ENCODE data around the gene RMDN3.
A peak's percentile ranks its signal among the peaks of the same experiment; 100 is the strongest.

The RMDN3 gene

DNA sequence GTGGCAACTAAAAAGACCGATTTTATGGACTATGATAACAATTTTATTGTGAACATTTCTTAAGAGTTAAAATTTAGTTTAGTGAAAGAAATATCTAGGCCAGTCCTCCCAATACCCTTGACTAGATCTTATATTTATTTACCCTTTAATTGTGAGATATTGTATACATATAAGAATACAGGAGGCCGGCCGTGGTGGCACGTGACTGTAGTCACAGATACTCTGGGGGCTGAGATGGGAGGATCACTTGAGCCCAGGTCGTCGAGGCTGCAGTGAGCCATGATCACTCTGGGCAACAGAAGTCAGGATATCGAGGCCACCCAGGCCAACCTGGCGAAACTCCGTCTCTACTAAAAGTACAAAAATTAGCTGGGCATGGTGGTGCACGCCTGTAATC, 756 bp upstream of the RMDN3 start:
- Histone ChIP-seq H3K36me3 (ENCODE audit: insufficient read depth, low read length) (peaks cover 19% of the 10 kb centered on the region), H3K4me3 (ENCODE audit: low read length) (peak overlapping the region; percentile 89), H3K9me3 (ENCODE audit: low read length) (no peaks in the 10 kb centered on the region), H2AFZ (ENCODE audit: low read depth, low read length) (peak overlapping the region; percentile 95), H3K4me1 (ENCODE audit: insufficient read depth, low read length) (peaks cover 16% of the 10 kb centered on the region), H3K27me3 (ENCODE audit: insufficient read depth, low read length) (no peaks in the 10 kb centered on the region)

GRCh38 chr15:40754574-40754882, 526 bp downstream of the RMDN3 start:
- Histone ChIP-seq H3K4me3 (ENCODE audit: low read length) (peak overlapping the region; percentile 89), H3K27me3 (ENCODE audit: insufficient read depth, low read length) (no peaks in the 10 kb centered on the region), H3K9me3 (ENCODE audit: low read length) (no peaks in the 10 kb centered on the region), H2AFZ (ENCODE audit: low read depth, low read length) (peak overlapping the region; percentile 95), H3K4me1 (ENCODE audit: insufficient read depth, low read length) (peaks cover 16% of the 10 kb centered on the region), H3K36me3 (ENCODE audit: insufficient read depth, low read length) (peaks cover 19% of the 10 kb centered on the region)

GRCh38 chr15:40751745-40752144, 3.3 kb downstream of the RMDN3 start:
- H3K36me3 ChIP-seq (ENCODE audit: insufficient read depth, low read length), result peaks cover 25% of the 10 kb centered on the region
- no peaks in the 10 kb centered on the region for H3K27me3 ChIP-seq (ENCODE audit: insufficient read depth, low read length)
- H3K4me1 ChIP-seq (ENCODE audit: insufficient read depth, low read length), result peaks cover 16% of the 10 kb centered on the region
- no peaks in the 10 kb centered on the region for H3K9me3 ChIP-seq (ENCODE audit: low read length)
- H3K4me3 ChIP-seq (ENCODE audit: low read length), result no peak overlapping the region
- no peak overlapping the region for H2AFZ ChIP-seq (ENCODE audit: low read depth, low read length)

- Histone ChIP-seq H3K27me3 (ENCODE audit: insufficient read depth, low read length) (no peaks in the 10 kb centered on the region), H2AFZ (ENCODE audit: low read depth, low read length) (no peak overlapping the region), H3K9me3 (ENCODE audit: low read length) (no peaks in the 10 kb centered on the region), H3K4me1 (ENCODE audit: insufficient read depth, low read length) (peaks cover 16% of the 10 kb centered on the region), H3K36me3 (ENCODE audit: insufficient read depth, low read length) (peaks cover 25% of the 10 kb centered on the region), H3K4me3 (ENCODE audit: low read length) (no peak overlapping the region)
Measured at GRCh38 chr15:40750885-40751284, 4.2 kb downstream of the RMDN3 start.

DNA sequence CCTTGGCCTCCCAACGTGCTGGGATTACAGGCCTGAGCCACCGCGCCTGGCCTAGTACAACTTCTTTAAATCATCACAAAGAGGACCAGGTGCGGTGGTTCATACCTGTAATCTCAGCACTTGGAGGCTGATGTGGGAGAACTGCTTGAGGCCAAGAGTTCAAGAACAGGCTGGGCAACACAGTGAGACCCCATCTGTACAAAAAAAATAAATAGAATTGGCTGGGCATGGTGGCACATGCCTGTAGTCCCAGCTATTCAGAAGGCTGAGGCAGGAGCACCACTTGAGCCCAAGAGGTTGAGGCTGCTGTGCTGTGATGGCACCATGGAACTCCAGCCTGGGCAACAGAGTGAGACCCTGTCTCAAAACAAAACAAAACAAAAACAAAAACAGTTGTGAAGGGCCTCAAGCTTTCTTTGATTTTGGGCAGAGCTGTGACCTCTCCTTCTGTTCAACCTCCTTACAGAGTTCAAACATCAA, 5.9 kb downstream of the RMDN3 start:
- Histone ChIP-seq H3K4me3 (ENCODE audit: low read length) (no peak overlapping the region), H3K9me3 (ENCODE audit: low read length) (no peaks in the 10 kb centered on the region), H3K36me3 (ENCODE audit: insufficient read depth, low read length) (peaks cover 32% of the 10 kb centered on the region), H3K27me3 (ENCODE audit: insufficient read depth, low read length) (no peaks in the 10 kb centered on the region), H2AFZ (ENCODE audit: low read depth, low read length) (no peak overlapping the region), H3K4me1 (ENCODE audit: insufficient read depth, low read length) (peaks cover 6% of the 10 kb centered on the region)

DNA sequence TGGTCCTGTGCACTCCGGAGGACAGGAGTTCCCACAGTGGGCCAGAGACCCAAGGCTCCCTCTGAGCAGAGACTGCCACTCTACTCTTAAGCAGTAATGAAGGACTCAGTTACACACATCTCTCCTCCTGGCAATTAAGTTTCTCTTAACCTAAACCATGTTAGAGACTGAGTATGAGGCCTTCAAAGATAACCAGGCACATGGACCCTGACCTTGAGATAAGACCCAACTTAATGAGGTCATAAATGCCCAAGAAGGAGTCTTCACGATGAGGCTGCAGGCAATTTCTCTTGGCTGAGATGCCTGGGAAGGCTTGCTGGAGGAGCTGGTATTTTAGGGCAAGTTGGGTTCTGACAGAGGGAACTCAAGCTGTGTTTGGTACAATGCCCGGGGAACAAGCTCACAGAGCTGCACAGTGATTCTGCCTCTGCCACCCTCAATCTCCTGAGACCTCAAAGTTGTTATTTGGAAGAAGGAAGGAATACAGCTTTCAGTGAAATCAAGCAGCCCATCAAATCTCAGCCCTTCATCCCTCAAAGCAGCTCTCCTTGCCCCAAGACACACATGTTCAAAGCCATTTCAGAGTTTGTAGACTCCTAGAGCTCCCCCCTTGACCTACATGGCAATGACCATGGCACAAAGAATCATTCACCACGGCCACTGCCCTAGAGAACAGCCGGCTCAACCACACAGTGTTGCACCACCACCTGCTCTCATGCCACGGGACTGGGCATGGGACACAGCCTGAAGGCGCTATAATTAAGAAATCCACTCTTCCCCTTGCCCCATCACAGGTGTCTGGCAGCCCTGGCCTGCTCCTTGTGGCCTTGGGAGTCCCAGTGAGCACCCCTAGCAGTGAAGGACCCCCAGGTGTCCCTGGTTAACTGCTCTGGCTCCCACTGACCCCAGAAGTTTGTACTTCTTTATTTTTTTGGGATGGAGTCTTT, 7.1 kb downstream of the RMDN3 start:
- Histone ChIP-seq H3K9me3 (ENCODE audit: low read length) (no peaks in the 10 kb centered on the region), H3K36me3 (ENCODE audit: insufficient read depth, low read length) (peaks cover 41% of the 10 kb centered on the region)

GRCh38 chr15:40746916-40747418, 8.1 kb downstream of the RMDN3 start:
- no peaks in the 10 kb centered on the region for H3K4me1 ChIP-seq (ENCODE audit: insufficient read depth, low read length)
- no peak overlapping the region for H3K4me3 ChIP-seq (ENCODE audit: low read length)
- peaks cover 41% of the 10 kb centered on the region for H3K36me3 ChIP-seq (ENCODE audit: insufficient read depth, low read length)
- no peak overlapping the region for H2AFZ ChIP-seq (ENCODE audit: low read depth, low read length)
- no peaks in the 10 kb centered on the region for H3K27me3 ChIP-seq (ENCODE audit: insufficient read depth, low read length)
- H3K9me3 ChIP-seq (ENCODE audit: low read length), result no peaks in the 10 kb centered on the region

More for the DNA sequence above, 7.1 kb downstream of the RMDN3 start:
- H3K27me3 ChIP-seq (ENCODE audit: insufficient read depth, low read length), result no peaks in the 10 kb centered on the region
- no peaks in the 10 kb centered on the region for H3K4me1 ChIP-seq (ENCODE audit: insufficient read depth, low read length)
- H3K4me3 ChIP-seq (ENCODE audit: low read length), result no peak overlapping the region
- H2AFZ ChIP-seq (ENCODE audit: low read depth, low read length), result no peak overlapping the region

GRCh38 chr15:40744815-40745152, 10.3 kb downstream of the RMDN3 start:
- Histone ChIP-seq H3K36me3 (ENCODE audit: insufficient read depth, low read length) (peaks cover 38% of the 10 kb centered on the region), H3K27me3 (ENCODE audit: insufficient read depth, low read length) (no peaks in the 10 kb centered on the region), H3K4me3 (ENCODE audit: low read length) (no peak overlapping the region), H3K4me1 (ENCODE audit: insufficient read depth, low read length) (no peaks in the 10 kb centered on the region), H3K9me3 (ENCODE audit: low read length) (no peaks in the 10 kb centered on the region), H2AFZ (ENCODE audit: low read depth, low read length) (no peak overlapping the region)

GRCh38 chr15:40743921-40744814, 10.9 kb downstream of the RMDN3 start:
- Histone ChIP-seq H3K4me3 (ENCODE audit: low read length) (no peak overlapping the region), H3K9me3 (ENCODE audit: low read length) (no peaks in the 10 kb centered on the region), H3K4me1 (ENCODE audit: insufficient read depth, low read length) (no peaks in the 10 kb centered on the region), H2AFZ (ENCODE audit: low read depth, low read length) (no peak overlapping the region), H3K36me3 (ENCODE audit: insufficient read depth, low read length) (peaks cover 42% of the 10 kb centered on the region), H3K27me3 (ENCODE audit: insufficient read depth, low read length) (no peaks in the 10 kb centered on the region)

GRCh38 chr15:40743485-40743901, 11.6 kb downstream of the RMDN3 start:
- no peak overlapping the region for H3K4me3 ChIP-seq (ENCODE audit: low read length)
- H3K9me3 ChIP-seq (ENCODE audit: low read length), result no peaks in the 10 kb centered on the region
- peaks cover 47% of the 10 kb centered on the region for H3K36me3 ChIP-seq (ENCODE audit: insufficient read depth, low read length)
- H2AFZ ChIP-seq (ENCODE audit: low read depth, low read length), result no peak overlapping the region
- H3K27me3 ChIP-seq (ENCODE audit: insufficient read depth, low read length), result no peaks in the 10 kb centered on the region
- H3K4me1 ChIP-seq (ENCODE audit: insufficient read depth, low read length), result no peaks in the 10 kb centered on the region

DNA sequence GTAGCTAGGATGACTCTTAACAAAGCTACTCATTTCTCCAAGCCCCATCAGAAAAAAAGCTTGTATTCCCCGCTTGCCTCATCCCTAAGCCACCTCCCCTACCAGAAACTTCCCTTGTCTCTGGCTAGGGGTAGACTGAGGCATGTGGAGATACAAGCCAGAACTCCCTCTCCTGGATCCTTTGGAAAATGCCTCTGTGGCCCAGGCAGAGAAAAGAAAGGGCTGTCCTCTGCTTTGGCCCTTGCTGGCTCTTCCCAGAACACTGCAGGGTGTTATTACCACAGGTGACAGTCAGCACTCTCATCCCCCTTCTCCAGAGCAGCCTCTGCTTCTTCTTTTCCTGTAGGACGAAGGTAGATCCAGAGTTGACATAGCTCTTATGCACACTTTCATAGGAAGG, 15.2 kb downstream of the RMDN3 start:
- Histone ChIP-seq H3K27me3 (ENCODE audit: insufficient read depth, low read length) (no peaks in the 10 kb centered on the region), H3K36me3 (ENCODE audit: insufficient read depth, low read length) (peaks cover 79% of the 10 kb centered on the region), H3K4me3 (ENCODE audit: low read length) (no peak overlapping the region), H3K9me3 (ENCODE audit: low read length) (no peaks in the 10 kb centered on the region), H3K4me1 (ENCODE audit: insufficient read depth, low read length) (no peaks in the 10 kb centered on the region), H2AFZ (ENCODE audit: low read depth, low read length) (no peak overlapping the region)

- Histone ChIP-seq H3K27me3 (ENCODE audit: insufficient read depth, low read length) (no peaks in the 10 kb centered on the region), H3K36me3 (ENCODE audit: insufficient read depth, low read length) (peaks cover 79% of the 10 kb centered on the region), H3K4me3 (ENCODE audit: low read length) (no peak overlapping the region), H2AFZ (ENCODE audit: low read depth, low read length) (no peak overlapping the region), H3K9me3 (ENCODE audit: low read length) (no peaks in the 10 kb centered on the region), H3K4me1 (ENCODE audit: insufficient read depth, low read length) (no peaks in the 10 kb centered on the region)
Measured at GRCh38 chr15:40739047-40739446, 16.0 kb downstream of the RMDN3 start.

DNA sequence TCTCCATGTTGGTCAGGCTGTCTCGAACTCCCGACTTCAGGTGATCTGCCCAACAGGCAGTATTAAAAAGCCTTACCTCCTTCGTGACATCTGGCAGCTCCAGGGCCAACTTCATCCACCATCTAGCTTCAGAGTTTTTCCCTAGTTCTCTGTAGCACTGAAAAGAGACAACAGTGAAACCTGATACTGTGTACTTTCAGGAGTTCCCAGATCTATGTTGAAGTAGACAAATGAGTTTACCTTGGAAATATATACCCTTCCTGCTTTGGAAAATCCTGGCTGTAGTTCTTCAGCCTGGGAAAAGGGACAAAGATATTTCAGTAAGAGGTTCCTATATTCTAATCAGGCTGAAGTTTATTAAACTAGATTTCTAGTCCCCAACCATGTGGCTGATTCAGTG, 18.0 kb downstream of the RMDN3 start:
- Histone ChIP-seq H3K36me3 (ENCODE audit: insufficient read depth, low read length) (peaks cover 72% of the 10 kb centered on the region), H3K27me3 (ENCODE audit: insufficient read depth, low read length) (no peaks in the 10 kb centered on the region), H2AFZ (ENCODE audit: low read depth, low read length) (no peak overlapping the region), H3K4me1 (ENCODE audit: insufficient read depth, low read length) (no peaks in the 10 kb centered on the region), H3K9me3 (ENCODE audit: low read length) (no peaks in the 10 kb centered on the region), H3K4me3 (ENCODE audit: low read length) (no peak overlapping the region)
